Hair follicular keratinocyte (primary cell): ENCODE data around the gene FIGLA. TPM values are rescaled to one million over a fixed set of nuclear protein-coding genes. Genes with fewer than 3 reads are reported as not detected.

Experiments
- total RNA-seq: library from RNA; depleted of rRNA; stranded (reverse); fragments of >200 nt; gene quantifications from 2 replicates; pipeline ENCODE4 v1.2.3, GENCODE V29; 2015

The FIGLA gene
- not detected in 2 replicates for total RNA-seq

DNA sequence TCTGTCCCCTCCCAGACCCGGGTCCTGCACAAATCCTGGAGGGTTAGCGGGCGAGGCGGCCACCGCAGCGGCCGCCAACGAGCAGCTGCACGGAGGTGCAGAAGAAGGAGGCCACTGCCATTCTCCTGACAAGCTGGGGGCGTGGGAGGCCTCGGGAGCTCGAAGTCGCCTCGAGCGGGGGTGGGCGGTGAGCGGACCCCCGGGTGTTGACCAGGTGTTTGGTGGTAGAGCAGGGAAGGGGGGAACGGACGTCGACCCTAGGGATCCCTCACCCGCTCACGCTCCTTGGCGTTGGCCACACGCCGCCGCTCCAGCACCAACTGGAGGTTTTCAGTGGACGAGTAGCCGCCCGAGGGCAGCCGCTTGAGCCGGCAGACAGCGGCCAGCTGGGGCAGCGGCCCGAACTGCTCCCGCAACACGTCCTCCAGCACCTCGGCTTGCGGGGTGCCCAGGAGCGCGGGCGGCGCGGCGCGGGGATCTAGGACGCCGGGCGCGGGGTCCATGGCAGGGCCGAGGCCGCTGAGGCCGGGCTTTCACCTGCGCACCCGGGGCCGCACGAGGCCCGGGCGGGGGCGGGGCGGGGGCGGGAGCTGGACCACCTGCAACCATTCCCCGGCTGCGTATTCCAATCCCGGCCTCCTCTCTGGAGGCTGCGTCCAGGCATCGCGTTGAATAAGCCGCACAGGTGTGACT lies at the start of gene FIGLA:
FIGLA (minus strand) TSS at position 508 of the 693 bp plus-strand sequence; CDS start at position 503, 5 bp downstream.

DNA sequence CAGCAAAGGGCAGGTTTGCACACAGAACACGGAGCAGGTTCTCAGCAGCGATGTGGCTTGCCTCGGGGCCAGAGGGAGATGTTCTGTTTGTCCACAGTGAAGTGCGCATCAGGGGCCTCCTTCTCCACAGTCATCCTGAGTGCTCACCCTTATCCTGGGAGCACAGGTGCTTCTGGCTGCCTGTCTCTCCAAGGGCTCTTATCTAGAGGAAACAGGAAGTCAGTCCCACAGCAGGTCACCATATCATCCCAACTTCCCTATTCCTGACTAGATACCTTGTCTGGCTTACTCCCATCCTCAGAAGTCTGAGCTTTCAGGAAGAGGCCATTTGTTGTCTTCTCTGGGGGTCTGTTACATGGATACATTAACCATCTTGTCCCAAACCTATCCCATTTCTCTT lies 45.2 kb upstream of the FIGLA start, which contains the start of gene CD207:
CD207 (minus strand) TSS at position 174 of the 400 bp plus-strand sequence; CDS start at position 134, 40 bp downstream.

DNA sequence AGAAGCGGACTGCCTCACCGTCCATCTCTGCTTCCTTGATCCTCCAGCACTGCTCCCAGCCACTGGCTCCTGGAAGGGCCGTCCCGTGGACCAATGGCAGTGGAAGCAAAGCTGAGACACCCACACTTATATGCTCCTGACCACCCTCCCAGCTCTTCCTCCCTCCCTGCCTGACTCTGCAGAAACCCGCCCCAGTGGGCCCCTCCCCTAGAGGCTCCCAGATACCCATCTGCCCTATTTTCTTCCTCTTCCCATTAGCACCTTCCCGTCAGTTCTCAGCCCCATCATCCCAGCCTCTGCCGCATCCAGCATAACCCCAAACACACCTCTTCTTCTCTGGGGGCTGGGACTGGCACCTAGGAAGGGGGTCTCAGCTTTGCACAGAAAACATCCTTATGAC lies 30.1 kb upstream of the FIGLA start, which contains the start of gene CLEC4F:
CLEC4F (minus strand) TSS at position 101 of the 400 bp plus-strand sequence; CDS start at position 25, 76 bp downstream.

GRCh38 chr2:70767699-70768589 lies 22.5 kb downstream of the FIGLA start, which contains the start of gene ADD2:
ADD2 (minus strand) TSS chr2:70768200; CDS start chr2:70706408, 61,792 bp downstream.

Other genes with a start within 250 kb of the FIGLA start
- gene TGFA, start 236.8 kb downstream of the FIGLA start, total RNA-seq: 107 and 194 TPM in 2 replicates
- gene ADD2, start 22.4 kb downstream of the FIGLA start, total RNA-seq: 0.04 and 0.08 TPM in 2 replicates
- gene CLEC4F, start 30.0 kb upstream of the FIGLA start, total RNA-seq: not detected in 2 replicates
- gene CD207, start 45.2 kb upstream of the FIGLA start, total RNA-seq: not detected in 2 replicates
- gene VAX2, start 109.9 kb upstream of the FIGLA start, total RNA-seq: not detected in 2 replicates
- not detected in 2 replicates for gene ATP6V1B1, start 145.3 kb upstream of the FIGLA start, total RNA-seq
- gene ANKRD53, start 188.0 kb upstream of the FIGLA start, total RNA-seq: 0.27 TPM in 1 of 2 replicates, not detected in the other
- 20.1 and 32.2 TPM in 2 replicates for gene TEX261, start 204.2 kb upstream of the FIGLA start, total RNA-seq